ENCODE results near the gene GFRA4.
"Not testable (repeated sequence)": the region's sequence is repeated elsewhere in the genome, so short reads cannot be mapped to it uniquely, and the experiment has no call there.

GFRA4 gene

DNA sequence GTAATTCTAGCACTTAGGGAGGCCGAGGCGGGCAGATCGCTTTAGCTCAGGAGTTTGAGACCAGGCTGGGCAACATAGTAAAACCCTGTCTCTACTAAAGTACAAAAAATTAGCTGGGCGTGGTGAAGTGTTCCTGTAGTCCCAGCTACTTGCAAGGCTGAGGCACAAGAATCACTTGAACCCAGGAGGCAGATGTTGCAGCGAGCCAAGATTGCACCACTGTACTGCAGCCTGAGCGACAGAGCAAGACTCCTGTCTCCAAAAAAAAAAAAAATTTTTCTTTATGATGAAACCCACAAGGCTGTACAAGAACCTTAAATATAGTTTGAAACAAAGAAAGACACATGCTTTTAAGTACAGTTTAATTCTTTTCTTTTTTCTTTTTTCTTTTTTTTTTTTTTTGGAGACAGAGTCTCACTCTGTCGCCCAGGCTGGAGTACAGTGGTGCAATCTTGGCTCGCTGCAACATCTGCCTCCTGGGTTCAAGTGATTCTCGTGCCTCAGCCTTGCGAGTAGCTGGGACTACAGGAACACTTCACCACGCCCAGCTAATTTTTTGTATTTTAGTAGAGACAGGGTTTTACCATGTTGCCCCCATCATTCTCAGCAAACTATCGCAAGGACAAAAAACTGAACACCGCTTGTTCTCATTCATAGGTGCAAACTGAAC, 47.9 kb downstream of the GFRA4 start:
- DNase-seq (ENCODE audit: low spot score), result not testable (repeated sequence)

- DNase-seq (ENCODE audit: low spot score), result no peak
Measured at GRCh38 chr20:3614466-3614865, 48.7 kb downstream of the GFRA4 start.

GRCh38 chr20:3613821-3614440, 49.3 kb downstream of the GFRA4 start:
- no peak for DNase-seq (ENCODE audit: low spot score)

DNA sequence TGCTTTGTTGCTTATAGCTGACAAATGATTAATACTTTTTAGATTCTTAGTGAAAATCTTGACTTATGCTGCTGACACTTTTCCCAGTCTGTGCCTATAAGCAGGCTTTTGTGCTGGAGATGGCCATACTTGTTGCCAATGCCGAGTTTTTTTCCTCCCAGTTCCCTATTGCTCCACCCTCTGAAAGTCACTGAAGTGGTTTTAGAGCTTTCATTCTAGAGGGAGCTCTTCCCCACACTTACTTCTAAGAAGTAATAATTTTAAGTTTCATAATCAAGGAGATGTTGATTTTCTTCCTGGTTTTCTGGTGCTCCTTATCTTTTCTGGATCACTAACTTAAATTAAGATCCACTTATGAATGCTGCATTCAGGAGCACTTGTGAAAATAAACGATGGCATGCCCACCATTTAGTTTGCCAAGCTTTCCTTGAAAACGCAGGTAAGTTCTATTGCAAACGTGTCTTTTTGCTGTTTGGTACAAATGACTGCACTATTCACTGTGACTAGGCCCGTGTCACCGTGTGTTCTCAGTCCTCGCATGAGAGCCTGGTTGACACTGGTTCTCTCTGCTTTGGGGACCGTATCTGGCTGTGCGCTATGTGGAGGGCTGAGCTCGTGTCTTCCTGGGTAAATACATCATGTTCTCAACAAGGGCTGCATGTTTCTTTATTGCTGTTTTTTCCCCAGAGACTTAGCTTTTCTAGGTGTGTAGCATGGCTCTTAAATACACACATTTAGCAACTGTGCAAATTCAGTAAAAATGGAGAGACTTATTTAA, 50.2 kb downstream of the GFRA4 start:
- no peak for DNase-seq (ENCODE audit: low spot score)

GRCh38 chr20:3611901-3612300, 51.3 kb downstream of the GFRA4 start:
- DNase-seq (ENCODE audit: low spot score), result no peak
